HG03045 (cell line): Measurements from ENCODE around the gene THAP4.
"Not testable (repeated sequence)": the region's sequence is repeated elsewhere in the genome, so short reads cannot be mapped to it uniquely, and the experiment has no call there.

ENCODE experiments used
- ATAC-seq: cut with Tn5 transposase; IDR thresholded peaks from one replicate; pipeline ENCODE4 v1.9.1; 2021; ENCODE audit warnings: mild to moderate bottlenecking, moderate library complexity; ENCODE audit not compliant: unreplicated experiment

The THAP4 gene

GRCh38 chr2:241666627-241667400 lies 29.9 kb upstream of the THAP4 start:
- ATAC-seq, result no peak

- ATAC-seq, result no peak
Observed at GRCh38 chr2:241665731-241666440, 28.9 kb upstream of the THAP4 start.

- ATAC-seq, result not testable (repeated sequence)
Observed at GRCh38 chr2:241662731-241663130, 25.8 kb upstream of the THAP4 start.

GRCh38 chr2:241660593-241661213 lies 23.7 kb upstream of the THAP4 start:
- ATAC-seq, result no peak

- ATAC-seq, result no peak
Observed at GRCh38 chr2:241659150-241659739, 22.3 kb upstream of the THAP4 start.

- ATAC-seq, result no peak
Observed at GRCh38 chr2:241658296-241658695, 21.3 kb upstream of the THAP4 start.

- ATAC-seq, result no peak
Observed at GRCh38 chr2:241657786-241658254, 20.9 kb upstream of the THAP4 start.

- ATAC-seq, result no peak
Observed at GRCh38 chr2:241656190-241656741, 19.3 kb upstream of the THAP4 start.

- no peak for ATAC-seq
Observed at GRCh38 chr2:241655516-241656189, 18.7 kb upstream of the THAP4 start.

- ATAC-seq, result no peak
Observed at GRCh38 chr2:241654551-241654950, 17.6 kb upstream of the THAP4 start.

- no peak for ATAC-seq
Observed at GRCh38 chr2:241653210-241653750, 16.3 kb upstream of the THAP4 start.

GRCh38 chr2:241652722-241653121 lies 15.8 kb upstream of the THAP4 start:
- no peak for ATAC-seq

GRCh38 chr2:241652142-241652541 lies 15.2 kb upstream of the THAP4 start:
- no peak for ATAC-seq

- ATAC-seq, result no peak
Observed at GRCh38 chr2:241649927-241650326, 13.0 kb upstream of the THAP4 start.

- ATAC-seq, result no peak
Observed at GRCh38 chr2:241649404-241649803, 12.4 kb upstream of the THAP4 start.

GRCh38 chr2:241648453-241648852 lies 11.5 kb upstream of the THAP4 start:
- ATAC-seq, result no peak

GRCh38 chr2:241645915-241646645 lies 9.1 kb upstream of the THAP4 start:
- ATAC-seq, result no peak

GRCh38 chr2:241645056-241645914 lies 8.3 kb upstream of the THAP4 start:
- ATAC-seq, result no peak

- no peak for ATAC-seq
Observed at GRCh38 chr2:241641631-241642030, 4.7 kb upstream of the THAP4 start.
